COR-L47 (cell line): ENCODE data around the gene LHX1.
A peak's percentile ranks its signal among the peaks of the same experiment; 100 is the strongest.

ENCODE experiments used
- DNase-seq: peaks from one replicate; lab custom pipeline; 2025; lab: John Stamatoyannopoulos, UW

The LHX1 gene

DNA sequence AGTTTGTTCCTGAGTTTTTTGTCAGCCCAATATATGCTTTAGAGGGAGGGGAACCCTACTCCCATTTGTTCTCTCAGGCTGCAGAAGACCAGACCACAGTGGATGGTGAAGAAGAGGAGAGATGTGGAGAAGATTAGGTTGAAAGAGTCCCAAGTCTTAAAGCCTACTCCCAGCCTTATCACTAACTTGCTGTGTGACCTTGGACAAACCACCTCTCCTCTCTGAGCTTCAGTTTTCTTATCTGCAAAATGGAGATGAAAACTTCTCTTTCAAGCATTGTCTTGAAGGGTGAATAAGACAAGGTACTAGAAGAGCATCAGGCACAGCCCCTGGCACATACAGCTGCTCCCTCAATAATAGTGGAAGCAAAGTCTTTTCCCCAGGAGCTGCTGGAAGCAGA lies 15.1 kb upstream of the LHX1 start:
- DNase-seq = no peak

DNA sequence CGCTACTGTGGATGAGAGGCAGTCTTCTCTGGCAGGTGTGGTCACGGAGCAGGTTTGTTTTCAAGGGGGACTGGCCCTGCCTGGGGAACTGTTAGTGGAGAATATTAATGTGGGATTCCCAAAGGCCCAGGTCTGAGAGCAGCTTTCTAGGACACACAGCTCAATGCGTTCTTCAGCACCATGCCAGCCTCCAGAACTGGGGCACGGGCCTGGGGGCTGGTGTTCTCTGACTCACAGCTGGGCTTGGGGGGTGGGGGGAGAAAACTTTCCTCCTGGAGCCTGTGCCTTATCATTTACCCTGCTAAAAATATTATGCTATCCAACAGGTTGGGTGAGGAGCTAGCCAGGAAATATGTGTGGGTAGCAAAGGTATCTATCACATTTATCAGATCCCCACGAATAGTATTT lies 13.5 kb upstream of the LHX1 start:
- no peak for DNase-seq

DNA sequence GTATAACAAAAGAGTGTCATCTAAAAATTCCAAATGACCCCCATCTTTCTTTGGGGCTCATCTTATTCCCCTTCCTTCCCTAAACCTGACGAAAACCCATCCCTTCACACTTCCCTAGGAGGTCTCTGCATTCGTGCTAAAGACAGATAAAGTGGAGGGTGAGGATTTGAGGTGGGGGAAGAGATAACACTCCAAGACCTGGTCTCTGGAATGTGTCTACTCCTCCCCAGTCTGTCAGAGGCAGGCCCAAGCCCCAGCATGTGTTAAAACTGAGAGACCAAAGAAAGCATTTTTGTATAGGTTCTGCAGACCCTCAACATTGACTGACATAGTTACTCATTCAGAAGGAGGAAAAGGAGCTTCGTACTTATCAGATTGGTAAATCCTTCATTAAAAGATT lies 11.0 kb upstream of the LHX1 start:
- no peak for DNase-seq

DNA sequence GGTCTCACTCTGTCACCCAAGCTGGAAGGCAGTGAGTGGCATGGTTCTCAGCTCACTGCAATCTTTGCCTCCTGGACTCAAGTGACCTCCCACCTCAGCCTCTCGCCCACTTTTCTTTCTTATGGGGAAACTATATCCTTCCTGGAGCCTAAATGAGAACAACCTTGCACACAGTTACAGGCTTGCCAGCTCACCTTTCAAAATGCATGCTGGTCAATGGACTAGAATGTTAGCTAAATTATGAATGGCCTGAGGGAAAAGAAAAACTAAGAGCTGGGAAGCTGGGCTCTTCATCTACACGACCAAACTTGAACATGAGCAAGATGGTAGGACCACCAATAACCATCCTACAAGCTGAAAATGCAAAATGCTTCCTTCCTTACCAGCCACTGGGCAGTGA lies 10.6 kb upstream of the LHX1 start:
- DNase-seq = no peak

DNA sequence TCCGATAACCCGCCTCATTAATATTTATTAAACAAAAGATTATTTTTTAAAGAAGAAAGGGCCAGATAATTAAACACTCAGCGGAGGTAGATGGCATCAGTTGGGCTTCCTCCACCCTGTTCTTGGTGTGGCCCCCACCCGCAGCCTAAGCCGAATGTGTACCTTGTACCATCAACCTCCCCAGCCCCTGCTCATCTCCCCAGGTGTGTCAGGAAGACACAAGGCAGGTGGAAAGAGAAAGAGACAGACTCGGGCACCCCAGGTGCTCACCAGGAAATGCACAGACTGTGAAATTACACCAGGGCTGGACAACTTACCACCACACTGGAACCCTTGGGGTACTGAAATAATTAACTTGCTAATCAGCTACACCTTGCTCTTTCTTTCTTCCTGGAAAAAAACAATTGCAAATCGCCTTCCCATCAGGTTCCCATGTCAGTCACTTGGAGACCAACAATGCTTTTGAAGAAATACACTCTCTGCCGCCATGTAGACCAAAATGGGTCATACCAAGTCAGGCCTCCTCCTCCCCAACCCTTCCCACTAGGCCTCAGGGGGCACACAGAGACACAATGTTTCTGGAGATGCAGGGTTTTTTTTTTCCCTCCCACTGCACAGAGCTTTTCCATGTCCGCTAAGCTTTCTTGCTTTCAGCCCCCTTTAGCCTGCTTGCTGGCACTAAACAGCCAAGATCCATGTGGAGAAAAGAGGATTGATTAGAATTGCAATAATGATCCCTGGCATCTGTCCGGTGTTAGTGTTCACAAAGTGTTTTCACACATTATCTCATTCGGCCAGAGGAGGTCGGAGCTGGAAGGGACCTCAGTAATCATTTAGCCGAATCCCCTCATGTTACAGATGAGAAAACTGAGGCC lies 8.6 kb upstream of the LHX1 start:
- DNase-seq = no peak

DNA sequence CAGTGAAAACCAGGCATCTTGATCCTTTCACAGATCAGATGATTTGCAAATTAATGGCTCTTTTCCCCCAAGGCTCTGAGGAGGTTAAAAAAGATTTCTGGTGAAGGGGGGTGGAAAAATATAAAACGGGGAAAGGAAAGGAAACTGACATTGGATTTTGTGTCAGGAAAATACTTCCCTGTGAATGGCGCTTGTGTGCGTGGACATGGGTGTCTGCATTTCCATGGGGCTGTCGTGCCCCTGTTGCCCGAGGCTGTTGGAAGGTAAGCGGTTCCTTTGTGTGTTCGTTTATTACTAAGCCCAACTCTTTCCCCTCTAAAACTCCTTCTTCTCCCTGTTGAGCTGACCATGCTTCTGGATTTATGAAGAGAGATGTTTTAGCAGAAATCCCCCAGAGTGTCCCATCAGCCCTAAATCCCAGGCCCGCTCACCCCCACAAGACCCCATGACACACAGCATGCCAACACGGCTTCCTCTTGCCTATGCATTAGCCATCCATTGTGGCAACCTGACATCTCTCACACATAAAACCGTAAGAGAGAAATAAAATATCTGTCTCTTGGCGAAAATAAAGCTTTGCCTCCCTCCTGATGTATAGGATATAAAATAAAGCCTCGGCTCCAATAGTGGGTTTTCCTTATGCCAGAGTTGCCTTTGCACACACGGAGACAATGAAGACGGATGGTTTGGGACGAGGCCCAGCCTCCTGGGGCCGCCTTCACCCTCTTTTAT lies 7.3 kb upstream of the LHX1 start:
- no peak for DNase-seq

DNA sequence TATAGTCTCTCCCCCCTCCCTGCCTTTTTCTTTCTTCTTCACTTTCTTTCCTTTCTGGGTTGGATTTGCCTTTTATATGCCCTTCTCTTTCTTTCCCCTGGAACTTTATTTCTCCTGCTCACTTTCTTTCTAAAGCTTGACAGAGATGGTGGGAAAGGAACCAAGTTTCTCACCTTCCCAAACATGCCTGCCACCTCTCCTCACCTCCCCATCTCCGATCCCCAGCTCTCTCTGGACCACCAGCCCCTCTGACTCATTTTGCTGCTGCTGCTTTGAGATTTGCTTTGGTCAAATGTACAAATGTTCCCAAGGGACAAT lies 6.7 kb upstream of the LHX1 start:
- no peak for DNase-seq

DNA sequence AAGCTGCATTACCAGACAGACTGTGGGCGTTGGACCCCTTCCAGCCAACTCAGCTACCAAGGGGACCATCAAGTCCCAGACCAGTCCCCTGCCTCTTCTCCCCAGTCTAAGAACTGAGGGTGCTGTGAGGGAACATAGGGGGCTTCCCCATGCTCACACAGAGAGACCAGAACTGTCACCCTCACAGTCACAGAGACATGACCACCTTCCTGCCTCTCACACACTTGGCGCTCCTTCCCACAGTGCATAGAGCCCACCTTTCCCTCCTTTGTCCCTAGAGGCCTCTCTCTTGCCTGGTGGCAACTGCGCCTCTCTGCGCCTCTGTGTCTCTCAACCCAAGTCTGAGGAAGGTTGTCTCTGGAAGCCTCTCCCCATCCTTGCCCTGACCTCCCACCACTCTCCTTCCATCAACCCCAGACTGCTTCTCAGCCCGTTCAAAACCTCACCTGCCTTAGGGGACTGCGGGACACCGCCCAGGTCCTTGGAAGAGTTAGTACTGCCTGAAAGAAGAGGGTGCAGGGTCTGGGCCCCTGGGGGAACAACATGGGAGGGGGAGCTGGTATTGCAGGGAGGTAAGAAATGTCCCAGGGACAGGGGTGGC lies 6.1 kb upstream of the LHX1 start:
- DNase-seq = no peak

DNA sequence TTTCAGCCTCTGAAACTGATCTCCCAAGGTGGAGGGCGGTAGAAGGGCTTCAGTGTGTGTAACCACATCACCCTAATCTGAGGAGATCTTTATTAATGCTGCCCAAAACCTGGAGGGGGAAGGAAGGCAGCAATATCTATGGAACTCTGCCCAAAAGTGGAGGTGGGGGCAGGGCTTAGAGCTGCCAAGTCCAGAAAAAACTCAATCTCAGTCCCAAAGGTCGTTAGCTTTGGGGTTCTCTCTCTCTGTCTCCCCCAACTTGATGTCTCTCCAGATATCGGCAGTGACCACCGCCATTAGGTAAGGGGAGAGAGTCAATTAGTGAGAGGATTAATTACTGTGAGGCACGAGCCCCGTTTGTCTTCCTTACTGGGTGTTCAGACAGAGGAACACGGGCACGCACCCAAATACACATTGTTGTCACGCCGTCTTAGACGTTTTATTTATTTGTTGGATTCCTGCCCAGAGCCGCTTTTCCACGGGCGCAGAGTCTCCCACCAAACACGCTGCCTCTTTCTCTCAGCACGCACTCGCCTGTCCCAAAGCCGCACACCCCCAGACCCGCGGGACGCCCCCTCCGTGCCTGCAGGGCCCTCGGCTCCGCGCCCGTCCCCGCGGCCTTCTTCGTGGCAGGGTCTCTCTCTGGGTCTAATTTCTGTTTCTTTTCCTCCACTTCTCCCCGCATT lies 5.4 kb upstream of the LHX1 start:
- peak; percentile 55 for DNase-seq

DNA sequence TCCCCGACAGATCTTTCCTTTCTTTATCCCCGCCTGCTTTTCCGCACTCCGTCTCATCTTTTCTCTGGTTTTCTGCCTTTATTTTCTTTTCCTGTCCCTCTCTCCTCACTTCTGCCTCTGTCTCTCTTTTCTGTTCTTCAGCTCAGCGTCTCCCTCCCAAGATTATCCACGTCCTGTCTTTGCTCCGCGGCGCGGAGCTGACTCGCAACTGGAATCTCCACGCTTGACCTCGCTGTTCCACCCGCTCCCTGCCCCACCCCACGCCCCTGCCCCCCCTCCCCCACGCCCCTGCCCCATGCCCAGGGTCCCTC lies 4.9 kb upstream of the LHX1 start:
- DNase-seq = no peak

DNA sequence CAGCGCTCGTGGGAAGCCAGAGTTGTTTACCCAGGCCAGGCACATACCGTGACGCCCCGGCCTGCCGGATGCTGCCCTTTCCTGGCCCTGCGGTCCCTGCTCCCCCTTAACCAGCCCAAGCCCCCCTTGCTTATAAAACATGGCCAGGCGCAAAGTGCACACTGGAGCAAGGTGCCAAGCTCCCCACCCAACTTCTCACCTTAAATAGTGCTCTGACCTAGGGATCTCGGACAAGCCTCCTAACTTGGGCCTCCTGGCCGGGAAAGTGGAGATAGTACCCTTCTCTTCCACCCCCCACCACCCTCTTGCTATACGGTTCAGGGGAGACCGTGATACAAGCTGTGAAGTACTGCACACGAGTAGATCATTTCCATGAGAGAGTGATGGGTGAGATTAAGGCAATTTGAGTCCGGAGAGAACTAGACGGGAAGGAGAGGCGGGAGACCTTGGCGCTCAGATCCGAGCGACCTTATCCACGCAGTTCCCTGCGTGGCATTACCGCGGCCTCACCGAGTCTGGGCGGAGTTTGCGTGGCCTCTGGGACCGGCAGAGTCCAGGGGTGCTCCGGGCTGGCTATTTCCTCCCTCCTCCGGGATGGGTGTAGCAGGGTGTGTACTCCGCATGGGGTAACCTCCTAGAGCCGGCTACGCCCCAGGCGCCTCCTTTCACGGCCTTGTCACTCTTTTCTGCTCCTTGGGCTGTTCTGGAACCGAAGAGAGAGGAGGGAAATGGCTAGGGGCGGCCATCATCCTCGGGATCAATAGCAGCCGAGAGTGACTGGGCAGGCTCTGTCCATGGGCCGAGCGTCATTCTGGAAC lies 4.4 kb upstream of the LHX1 start:
- DNase-seq = no peak

DNA sequence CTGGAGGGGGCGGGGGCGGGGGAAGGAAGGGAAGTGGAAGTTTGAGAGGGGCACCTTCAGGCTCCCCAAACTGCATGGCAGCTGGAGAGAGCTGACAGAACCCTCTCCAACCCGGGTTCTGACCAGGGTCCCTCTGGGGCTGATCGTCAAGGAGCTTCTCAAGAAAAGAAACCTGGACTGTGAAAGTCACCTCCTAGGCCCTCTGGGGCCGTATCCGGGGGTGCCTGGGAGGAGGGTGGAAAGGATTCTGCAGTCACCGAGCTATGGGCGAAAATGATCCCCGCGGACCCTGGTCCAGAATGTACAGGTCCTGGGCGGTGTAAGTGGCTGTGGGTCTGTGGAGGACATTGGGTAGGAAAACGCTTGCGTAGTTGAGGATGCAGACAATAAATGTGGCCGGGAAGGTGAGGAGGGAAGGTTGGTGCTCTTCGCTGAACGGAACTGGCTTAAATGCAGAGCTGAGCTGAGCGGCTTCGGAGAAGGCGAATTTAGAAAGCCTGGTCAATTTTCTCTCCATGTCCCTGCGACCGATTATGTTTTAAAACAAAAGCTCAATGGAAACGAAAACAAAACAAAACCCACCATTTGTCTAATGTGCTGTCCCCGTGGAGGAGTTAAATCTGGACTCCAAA lies 3.6 kb upstream of the LHX1 start:
- no peak for DNase-seq

DNA sequence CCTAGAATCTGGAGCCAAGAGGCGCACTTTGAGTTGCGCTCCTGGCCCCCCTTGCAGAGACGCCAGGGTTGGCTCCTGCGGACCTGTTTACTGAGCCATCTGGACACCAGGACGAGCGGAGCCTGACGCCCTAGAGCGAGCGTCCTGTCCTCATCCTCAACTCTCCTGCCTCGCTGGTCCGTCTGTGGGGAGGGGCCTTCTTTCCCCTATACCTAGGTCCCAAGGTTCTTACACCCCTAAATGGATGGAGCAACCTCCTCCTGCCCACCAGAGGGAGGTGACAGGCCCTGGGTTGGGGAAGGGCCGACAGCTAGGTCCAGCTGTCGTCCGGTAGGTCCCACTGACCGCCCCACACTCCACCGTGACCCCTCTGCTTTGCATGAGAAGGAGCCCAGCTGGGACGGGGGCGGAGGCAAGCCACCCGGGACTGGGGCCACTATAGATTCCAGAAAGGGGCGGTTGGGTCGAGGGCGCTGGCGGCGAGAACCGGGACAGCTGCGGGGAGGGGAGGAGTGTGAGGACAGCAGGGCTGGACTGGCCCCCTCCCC lies 3.1 kb upstream of the LHX1 start:
- DNase-seq = no peak

DNA sequence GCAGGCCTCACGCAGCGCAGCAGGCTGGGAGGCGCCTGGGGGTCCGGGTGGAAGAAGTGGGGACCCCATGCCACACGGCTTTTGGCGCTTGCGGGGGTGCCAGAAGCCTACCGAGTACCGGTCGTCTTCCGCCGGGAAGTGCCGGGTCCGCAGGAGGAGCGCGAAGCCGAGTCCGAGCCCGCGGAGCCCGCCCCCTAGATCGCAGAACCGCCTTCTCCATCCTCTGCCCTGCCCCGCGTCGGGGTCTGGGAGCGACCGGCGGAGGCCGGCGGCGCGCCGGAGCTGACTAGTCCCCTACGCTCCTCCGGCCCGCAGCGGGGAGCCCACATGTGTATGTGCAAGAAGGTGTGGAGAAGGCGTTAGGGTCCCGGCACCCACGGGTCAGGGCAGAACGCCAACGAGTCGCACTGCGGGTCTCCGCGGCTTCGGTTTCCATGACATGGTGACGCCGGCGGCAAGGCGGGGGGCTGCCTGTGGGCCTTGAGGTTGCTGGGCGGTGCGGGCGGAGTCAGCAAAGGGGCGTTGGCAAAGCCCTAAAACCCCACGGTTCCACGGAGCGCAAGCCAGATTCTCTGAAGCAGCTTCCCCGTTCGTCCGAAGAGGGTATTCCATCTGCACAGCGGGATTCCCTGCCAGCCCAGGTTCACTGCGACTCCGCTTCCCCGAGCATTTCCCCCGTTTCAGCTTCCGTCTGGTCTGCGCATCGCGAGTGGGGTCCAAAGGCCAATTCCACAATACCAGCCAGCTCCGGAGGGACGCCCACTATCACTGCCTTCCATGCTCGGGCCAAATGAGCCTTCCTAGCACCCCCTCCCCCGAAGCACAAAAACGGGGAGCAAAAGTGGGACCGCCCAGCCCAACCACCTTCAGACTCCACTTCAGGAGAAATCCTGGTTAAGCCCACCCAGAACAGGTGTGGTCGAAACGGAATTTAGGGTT lies 2.3 kb upstream of the LHX1 start:
- DNase-seq = no peak

DNA sequence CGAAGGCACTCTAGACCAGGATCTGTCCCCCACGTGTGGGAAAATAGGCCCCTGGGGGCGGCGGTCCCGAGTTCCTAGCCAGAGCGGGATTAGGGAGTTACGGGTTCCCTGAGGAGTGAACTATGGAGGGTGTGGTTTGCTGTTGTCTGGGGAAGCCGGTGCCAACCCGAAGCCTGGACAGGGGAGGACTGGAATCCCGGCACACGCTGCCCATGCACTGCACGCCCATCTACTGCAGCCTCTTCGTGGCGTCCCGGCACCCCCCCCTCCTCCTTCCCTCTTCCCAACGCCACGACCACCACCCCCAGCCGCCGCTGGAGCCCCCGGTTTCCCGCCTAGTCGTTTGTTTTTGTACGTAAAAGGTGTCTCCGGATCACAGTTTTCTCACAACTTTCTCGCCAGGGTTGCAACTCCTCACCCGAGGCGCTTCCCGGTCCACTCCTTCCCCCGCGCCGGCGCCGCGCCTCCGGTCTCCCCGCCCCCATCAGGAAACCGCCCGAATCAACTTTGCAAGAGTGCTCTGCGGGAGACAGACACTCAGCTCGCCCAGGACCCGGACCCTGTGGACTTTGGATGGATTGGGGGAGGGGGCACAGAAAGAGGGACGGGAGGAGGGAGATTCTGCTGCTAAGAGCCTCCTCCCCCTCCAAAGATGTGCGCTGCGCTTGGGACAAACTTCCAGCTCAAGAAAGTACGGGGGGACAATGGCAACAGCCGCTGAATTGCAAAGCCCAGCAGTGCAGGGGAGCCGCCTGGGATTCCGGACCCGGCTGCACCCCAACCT lies 1.4 kb upstream of the LHX1 start:
- peak; percentile 17 for DNase-seq

DNA sequence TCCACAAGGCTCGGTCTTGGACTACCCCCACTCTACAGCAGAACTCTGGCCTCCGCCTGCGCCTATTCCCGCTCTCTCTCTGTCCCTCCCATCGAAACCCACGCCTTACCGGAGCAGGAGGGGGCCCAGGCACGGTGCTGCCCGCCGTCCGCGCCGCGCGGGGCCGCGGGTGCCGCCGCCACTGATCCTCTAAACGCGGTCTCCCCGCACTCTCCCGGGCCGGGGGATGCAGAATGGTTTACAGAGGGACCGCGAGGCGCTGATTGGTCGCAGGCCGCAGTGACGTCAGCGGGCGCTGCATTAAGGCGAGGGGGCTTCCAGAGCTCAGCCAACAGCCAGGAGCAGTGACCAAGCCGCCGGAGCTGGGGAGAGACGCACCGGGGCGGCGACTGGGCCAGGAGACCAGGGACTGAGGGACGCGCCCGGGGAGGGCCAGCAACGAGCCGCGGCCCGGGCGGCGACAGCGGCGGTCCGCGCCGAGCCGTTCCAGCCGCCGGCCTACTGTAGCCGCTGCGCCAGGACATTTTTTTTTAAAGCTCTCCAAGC lies 747 bp upstream of the LHX1 start:
- peak; percentile 26 for DNase-seq

DNA sequence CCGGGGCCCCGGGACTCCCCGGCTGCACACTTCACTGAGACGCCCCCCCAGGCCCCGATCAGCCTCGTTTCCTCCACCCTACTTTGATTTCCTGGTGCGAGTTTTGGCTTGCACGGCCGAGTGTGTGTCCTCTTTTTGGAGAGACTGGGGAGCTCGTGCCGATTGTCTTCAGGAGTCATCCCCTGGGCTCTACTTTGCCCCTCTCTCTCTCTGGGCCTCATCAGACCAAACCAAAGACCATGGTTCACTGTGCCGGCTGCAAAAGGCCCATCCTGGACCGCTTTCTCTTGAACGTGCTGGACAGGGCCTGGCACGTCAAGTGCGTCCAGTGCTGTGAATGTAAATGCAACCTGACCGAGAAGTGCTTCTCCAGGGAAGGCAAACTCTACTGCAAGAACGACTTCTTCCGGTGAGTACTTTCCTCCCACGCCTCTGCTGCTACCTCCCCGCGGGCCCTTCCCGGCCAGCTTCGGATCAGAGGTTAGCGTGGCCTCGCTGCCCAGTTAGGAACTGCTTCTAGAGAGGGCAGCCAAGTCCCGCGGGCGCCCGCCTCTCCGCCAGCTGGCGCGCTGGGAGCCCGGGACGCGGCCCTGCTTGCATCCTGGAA lies 787 bp downstream of the LHX1 start:
- DNase-seq = no peak

DNA sequence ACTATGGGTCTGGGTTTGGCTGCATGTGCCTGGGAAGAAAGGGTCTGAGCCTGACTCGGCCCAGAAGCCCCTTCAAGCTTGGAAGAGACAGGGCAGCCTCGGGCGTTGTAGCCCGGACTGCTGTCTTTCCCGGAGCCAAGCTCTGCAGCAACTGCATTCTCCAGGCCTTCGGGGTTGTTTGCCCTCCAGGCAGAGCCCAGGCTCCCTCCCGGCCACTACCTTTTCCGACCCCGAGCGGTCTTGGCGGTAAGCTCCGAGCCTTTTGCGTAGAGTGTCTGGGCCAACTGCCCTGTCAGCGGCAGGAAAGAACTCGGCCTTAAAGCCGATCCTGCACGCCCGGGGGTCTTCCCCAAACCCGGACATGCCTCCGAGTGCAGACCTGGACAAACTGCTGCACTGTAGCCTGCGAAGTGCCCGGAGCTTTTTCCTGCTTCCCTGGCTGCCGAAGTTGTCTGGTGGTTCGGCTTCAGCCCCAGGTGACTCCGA lies 1.3 kb downstream of the LHX1 start:
- DNase-seq = no peak
